Measurements from ENCODE around the gene RASGRP3.

The RASGRP3 gene

DNA sequence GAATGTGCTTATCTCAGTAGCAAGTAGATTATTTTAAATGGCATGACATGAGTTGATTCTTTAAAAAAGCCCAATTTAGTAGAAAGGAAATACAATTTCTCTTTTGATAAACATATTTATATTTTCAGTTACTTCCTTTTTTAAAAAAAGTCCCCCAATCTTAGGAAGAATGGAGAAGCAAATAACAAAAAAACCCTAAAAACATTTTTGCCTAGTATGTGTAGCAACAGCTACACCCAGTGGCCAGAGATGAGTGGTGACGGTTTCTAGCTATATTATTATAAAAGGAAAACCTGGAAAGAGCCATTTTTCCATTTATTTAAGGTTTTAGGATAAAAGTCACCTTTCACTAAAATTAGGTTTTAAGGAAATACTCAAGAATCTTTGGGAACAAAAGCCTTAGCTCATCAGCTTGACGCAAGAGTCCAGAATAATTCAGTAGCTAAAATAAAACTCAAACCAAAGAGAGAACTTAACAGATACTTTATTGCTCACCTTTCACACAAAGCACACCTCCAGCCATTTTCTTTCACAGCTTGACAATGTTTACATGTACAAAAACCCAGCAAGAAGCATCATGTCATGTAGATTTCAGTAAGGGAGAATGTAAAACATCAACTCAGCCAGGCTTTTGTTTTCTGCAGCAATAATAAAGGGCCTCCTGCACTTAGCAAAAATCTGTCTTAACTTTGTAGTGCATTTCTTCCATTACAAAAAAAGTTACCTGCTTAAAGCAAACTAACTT lies 106.9 kb downstream of the RASGRP3 start:
- peak; percentile 24 for DNase-seq (ENCODE audit: low read depth)

DNA sequence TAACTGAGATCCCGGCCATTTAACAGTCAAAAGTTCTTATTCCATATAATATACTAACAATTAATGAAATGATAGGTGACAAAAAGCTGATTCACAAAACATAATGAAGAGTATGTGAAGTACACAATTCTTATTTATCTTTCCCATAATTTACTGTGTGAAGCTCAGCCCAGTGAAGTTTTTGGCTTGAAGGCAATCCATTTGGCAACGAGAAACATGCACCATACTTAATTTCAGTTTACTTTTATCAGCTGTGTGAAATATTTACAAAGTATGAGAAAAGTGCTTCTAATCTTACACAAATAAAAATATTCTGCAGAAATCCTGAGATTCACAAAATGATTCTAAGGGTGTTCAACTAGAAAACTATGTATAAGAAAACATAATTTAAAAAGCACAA lies 110.3 kb downstream of the RASGRP3 start:
- DNase-seq (ENCODE audit: low read depth): no peak

- peak; percentile 74 for DNase-seq (ENCODE audit: low read depth)
Observed at GRCh38 chr2:33588232-33588631, 111.8 kb downstream of the RASGRP3 start.

DNA sequence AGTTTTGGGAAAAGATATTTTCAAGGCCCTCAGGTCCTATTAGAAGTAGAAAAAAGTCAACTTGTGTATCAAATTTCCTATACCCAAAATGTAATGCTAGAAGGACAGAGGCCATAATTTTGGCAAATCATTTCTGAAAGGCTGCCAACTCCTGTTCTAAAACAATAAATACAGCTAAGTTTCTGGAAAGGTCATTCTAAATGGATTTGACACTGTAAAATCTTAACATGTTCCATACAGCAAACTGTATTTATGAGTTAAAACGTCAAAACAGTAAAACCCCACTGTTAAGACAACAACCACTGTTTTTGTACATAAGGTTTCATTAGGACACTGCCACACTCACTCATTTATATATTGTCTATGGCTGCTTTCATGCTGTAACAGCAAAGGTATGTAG lies 113.0 kb downstream of the RASGRP3 start:
- DNase-seq (ENCODE audit: low read depth): peak; percentile 73

GRCh38 chr2:33595385-33595784 lies 118.9 kb downstream of the RASGRP3 start:
- no peak for DNase-seq (ENCODE audit: low read depth)

DNA sequence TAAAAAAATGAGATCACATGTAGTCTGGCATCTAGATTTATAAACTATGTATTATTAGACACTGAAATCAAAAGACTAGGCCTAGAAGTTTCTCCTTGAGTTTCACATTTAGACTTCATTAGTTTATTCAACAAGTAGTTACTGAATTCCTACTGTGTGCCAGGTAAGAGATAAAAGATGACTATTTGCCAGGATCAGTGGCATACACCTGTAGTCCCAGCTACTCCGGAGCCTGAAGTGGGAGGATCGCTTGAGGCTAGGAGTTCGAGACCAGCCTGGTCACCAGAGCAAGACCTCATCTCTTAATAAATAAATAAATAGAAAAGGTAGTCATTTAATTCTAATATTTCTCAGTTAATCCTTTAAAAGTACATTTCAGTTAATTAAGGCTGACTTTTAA lies 120.6 kb downstream of the RASGRP3 start:
- DNase-seq (ENCODE audit: low read depth): no peak

DNA sequence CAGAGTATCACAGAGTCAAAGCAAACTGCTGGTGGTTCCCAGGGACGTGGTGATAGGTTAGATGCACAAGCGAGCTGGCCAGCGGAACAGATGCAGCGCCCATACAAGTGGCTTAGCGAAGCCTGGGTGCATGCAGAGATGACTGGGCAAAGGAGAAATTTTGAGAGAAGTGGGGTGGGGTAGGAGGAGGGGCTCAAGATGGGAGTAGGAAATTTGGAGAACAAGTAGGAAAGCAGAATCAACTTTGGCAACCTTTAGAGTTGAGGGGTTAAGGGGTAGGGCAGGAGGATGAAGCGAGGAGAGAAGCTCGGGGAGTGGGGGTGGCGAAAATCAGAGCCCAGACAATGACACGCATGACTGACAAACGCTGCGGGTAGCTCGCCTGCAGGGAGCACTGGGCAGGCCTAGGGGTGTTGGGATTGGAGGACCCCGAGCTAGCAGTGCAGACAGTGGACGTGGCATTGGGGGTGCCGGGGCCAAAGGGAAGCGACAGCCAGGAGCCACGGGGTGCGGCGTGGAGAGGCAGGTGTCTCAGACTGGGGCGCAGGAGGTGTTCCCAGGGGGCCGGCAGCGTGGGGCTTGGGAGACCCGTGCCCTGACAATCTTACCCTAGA lies 122.2 kb downstream of the RASGRP3 start:
- peak; percentile 57 for DNase-seq (ENCODE audit: low read depth)

GRCh38 chr2:33599175-33599942 lies 122.9 kb downstream of the RASGRP3 start, which contains the start of gene FAM98A:
TSS of gene FAM98A (minus strand) at chr2:33599299. CDS start at chr2:33599221, 78 bp downstream.
- DNase-seq (ENCODE audit: low read depth): peak; percentile 99

DNA sequence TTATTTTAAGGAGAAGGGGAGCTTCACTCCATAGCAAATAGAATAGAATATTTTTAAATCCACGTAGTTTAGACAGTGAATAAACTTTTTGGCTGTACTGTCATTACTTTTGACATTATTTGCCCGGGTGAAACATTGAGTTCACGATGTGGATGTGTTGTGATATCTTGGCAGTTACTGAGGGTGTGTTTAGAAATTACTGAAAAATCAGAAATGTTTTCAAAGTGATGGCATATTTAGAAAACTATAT lies 123.4 kb downstream of the RASGRP3 start:
- DNase-seq (ENCODE audit: low read depth): no peak

GRCh38 chr2:33602201-33602830 lies 125.9 kb downstream of the RASGRP3 start:
- no peak for DNase-seq (ENCODE audit: low read depth)

DNA sequence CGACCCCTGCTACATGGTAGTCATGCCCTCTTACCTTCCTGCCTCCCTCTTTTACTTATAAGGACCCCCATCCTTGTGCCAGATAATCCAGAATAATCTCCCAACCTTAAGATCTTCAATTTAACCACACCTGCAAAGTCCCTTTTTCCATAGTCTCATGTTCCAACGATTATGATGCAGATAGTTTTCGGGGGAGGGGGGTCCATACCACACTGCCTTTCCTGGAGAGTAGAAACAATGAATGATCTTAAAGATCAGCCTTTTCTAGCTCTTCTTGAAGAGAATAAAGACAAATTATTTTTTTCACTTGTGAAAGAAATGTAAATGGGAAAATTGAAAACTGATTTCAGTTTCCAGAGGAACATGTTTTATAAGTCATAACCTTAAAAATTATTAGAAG lies 127.0 kb downstream of the RASGRP3 start:
- no peak for DNase-seq (ENCODE audit: low read depth)

DNA sequence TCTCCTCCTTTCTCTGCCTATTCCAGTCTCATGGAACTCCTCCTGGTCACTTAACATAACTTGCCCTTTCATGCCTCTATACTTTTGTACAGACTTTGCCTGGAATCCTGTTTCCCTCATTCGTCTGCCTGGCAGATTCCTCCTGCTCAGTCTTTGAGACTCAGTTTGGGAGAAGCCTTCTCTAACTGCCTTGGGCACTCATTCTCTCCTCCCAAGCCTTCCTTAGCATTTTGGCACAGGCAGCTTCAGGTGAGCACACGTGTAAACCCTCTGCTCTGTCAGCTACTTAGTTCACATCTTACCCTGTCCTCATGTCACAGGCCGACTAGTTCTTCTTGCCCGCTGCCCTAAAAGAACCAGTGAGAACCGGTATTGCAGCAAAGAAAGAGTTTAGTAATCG lies 128.6 kb downstream of the RASGRP3 start:
- no peak for DNase-seq (ENCODE audit: low read depth)

- DNase-seq (ENCODE audit: low read depth): no peak
Observed at GRCh38 chr2:33606100-33606499, 129.7 kb downstream of the RASGRP3 start.

GRCh38 chr2:33606622-33607021 lies 130.2 kb downstream of the RASGRP3 start:
- no peak for DNase-seq (ENCODE audit: low read depth)

DNA sequence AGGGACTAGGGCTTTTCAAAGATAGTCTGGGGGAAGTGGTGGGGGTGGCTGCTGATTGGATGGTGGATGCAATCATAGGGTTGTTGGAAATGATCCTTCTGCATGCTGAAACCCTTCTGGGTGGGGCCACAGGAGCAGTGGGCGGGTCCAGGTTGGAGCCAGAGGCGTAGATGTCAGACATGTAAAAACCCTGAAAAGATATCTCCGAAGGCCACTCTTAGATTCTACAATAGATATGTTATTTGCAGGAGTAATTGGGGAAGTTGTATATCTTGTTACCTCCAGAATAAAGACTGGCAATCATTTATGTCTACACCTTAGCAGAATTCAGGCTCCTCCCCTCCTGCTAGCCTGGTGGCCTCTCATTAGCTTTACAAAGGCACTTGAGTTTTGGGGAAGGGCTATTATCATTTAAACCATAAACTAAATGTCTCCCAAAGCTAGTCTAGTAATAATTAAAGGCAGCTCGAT lies 130.8 kb downstream of the RASGRP3 start:
- no peak for DNase-seq (ENCODE audit: low read depth)

- no peak for DNase-seq (ENCODE audit: low read depth)
Observed at GRCh38 chr2:33607905-33608304, 131.5 kb downstream of the RASGRP3 start.

- DNase-seq (ENCODE audit: low read depth): no peak
Observed at GRCh38 chr2:33614190-33614589, 137.7 kb downstream of the RASGRP3 start.
